ENCODE data around the gene FOXF1. TPM values are rescaled to one million over a fixed set of nuclear protein-coding genes. Genes with fewer than 3 reads are reported as not detected.

Gene FOXF1
- total and polyA plus RNA-seq, 2 of the 13 experiments (the other 11 are each of a cell fraction or from before 2014, with no cell fraction given): not detected

DNA sequence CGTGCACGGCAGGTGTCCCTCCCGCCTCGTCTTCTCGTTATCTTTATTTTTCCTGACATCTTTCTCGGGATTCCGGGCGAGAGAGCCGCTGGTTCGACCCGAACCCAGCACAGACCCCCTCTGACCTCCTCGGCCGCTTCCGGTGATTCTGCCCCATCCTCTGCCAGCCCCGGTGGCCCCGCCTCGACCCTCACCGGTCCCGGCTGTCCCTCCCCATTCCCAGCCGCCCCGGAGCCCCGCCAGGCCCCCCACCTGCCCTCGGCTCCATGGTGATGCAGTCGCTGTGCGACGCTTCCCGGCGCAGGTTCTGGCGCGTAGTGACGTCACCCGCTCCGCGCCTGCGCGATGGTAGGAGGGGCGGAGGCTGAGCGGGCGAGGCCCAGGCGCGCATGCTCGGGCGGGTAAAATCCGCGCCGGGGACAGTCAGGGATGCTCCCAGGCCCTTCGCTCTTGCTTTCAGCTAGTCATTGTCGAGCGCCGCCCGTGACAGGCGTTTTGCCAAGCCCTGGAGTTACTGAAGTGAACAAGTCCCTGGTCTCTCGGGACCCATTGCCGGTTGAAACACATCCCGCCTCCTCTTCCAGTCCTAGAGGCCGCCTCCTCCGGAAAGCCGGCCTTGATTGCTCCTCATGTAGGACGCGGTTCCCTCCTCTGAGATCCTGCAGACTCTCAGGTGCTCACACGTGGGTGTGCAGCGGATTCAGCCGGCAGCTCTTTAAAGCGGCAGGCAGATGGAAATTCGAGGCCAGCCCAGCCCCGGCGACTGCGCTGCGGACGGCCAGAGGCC lies 44.8 kb downstream of the FOXF1 start, which contains the start of gene MTHFSD (continued):
- 0 out of 2 replicates have a peak, but pooled peaks have one; percentile 29 for TF ChIP-seq ZBTB38 (CRISPR knock-in tag; IDR thresholded peaks at IDR 0.05)
- TF ChIP-seq, protein P1, sequence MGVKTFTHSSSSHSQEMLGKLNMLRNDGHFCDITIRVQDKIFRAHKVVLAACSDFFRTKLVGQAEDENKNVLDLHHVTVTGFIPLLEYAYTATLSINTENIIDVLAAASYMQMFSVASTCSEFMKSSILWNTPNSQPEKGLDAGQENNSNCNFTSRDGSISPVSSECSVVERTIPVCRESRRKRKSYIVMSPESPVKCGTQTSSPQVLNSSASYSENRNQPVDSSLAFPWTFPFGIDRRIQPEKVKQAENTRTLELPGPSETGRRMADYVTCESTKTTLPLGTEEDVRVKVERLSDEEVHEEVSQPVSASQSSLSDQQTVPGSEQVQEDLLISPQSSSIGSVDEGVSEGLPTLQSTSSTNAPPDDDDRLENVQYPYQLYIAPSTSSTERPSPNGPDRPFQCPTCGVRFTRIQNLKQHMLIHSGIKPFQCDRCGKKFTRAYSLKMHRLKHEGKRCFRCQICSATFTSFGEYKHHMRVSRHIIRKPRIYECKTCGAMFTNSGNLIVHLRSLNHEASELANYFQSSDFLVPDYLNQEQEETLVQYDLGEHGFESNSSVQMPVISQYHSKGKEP (CRISPR knock-in tag; IDR thresholded peaks at IDR 0.05): 0 out of 2 replicates have a peak, but pooled peaks have one; percentile 11
- no peak for TF ChIP-seq ZNF543 (CRISPR knock-in tag; IDR thresholded peaks at IDR 0.05)
- TF ChIP-seq, protein P2, sequence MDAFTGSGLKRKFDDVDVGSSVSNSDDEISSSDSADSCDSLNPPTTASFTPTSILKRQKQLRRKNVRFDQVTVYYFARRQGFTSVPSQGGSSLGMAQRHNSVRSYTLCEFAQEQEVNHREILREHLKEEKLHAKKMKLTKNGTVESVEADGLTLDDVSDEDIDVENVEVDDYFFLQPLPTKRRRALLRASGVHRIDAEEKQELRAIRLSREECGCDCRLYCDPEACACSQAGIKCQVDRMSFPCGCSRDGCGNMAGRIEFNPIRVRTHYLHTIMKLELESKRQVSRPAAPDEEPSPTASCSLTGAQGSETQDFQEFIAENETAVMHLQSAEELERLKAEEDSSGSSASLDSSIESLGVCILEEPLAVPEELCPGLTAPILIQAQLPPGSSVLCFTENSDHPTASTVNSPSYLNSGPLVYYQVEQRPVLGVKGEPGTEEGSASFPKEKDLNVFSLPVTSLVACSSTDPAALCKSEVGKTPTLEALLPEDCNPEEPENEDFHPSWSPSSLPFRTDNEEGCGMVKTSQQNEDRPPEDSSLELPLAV (CRISPR knock-in tag; conservative IDR thresholded peaks at IDR 0.05; ENCODE audit: low read depth): 0 out of 2 replicates have a peak, but pooled peaks have one; percentile 47
- peak; percentile 77 for TF ChIP-seq ZNF30 (CRISPR knock-in tag; IDR thresholded peaks at IDR 0.05)
- TF ChIP-seq RFX5 (IDR thresholded peaks at IDR 0.05; ENCODE audit: low read depth, low read length): peak; percentile 80
- TF ChIP-seq PITX1 (CRISPR knock-in tag; IDR thresholded peaks at IDR 0.05): peak; percentile 28; the same call in 1 of the 2 replicates
- peak; percentile 62; the same call in 1 of the 2 replicates for TF ChIP-seq SMAD3 (CRISPR knock-in tag; IDR thresholded peaks at IDR 0.05)
- TF ChIP-seq ZNF562 (CRISPR knock-in tag; IDR thresholded peaks at IDR 0.05; ENCODE audit: borderline replicate concordance): no peak
- peak; percentile 97 for TF ChIP-seq ZMYM4 (CRISPR knock-in tag; IDR thresholded peaks at IDR 0.05)
- TF ChIP-seq GTF2F1 (IDR thresholded peaks at IDR 0.05; ENCODE audit: low read length): no peak
- TF ChIP-seq, protein P3, sequence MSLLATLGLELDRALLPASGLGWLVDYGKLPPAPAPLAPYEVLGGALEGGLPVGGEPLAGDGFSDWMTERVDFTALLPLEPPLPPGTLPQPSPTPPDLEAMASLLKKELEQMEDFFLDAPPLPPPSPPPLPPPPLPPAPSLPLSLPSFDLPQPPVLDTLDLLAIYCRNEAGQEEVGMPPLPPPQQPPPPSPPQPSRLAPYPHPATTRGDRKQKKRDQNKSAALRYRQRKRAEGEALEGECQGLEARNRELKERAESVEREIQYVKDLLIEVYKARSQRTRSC (CRISPR knock-in tag; IDR thresholded peaks at IDR 0.05; ENCODE audit: low read depth): 0 out of 2 replicates have a peak, but pooled peaks have one; percentile 79
- no peak for TF ChIP-seq ZSCAN30 (CRISPR knock-in tag; IDR thresholded peaks at IDR 0.05)
- peak; percentile 80; the same call in 1 of the 2 replicates for TF ChIP-seq YEATS4 (CRISPR knock-in tag; IDR thresholded peaks at IDR 0.05; ENCODE audit: borderline replicate concordance)
- no peak for TF ChIP-seq ZNF607 (CRISPR knock-in tag; IDR thresholded peaks at IDR 0.05; ENCODE audit: borderline replicate concordance)
- TF ChIP-seq, protein P4, sequence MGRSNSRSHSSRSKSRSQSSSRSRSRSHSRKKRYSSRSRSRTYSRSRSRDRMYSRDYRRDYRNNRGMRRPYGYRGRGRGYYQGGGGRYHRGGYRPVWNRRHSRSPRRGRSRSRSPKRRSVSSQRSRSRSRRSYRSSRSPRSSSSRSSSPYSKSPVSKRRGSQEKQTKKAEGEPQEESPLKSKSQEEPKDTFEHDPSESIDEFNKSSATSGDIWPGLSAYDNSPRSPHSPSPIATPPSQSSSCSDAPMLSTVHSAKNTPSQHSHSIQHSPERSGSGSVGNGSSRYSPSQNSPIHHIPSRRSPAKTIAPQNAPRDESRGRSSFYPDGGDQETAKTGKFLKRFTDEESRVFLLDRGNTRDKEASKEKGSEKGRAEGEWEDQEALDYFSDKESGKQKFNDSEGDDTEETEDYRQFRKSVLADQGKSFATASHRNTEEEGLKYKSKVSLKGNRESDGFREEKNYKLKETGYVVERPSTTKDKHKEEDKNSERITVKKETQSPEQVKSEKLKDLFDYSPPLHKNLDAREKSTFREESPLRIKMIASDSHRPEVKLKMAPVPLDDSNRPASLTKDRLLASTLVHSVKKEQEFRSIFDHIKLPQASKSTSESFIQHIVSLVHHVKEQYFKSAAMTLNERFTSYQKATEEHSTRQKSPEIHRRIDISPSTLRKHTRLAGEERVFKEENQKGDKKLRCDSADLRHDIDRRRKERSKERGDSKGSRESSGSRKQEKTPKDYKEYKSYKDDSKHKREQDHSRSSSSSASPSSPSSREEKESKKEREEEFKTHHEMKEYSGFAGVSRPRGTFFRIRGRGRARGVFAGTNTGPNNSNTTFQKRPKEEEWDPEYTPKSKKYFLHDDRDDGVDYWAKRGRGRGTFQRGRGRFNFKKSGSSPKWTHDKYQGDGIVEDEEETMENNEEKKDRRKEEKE (IDR thresholded peaks at IDR 0.05): no peak
- no peak for TF ChIP-seq ATM (IDR thresholded peaks at IDR 0.05; ENCODE audit: borderline replicate concordance)
- TF ChIP-seq ZNF781 (CRISPR knock-in tag; IDR thresholded peaks at IDR 0.05; ENCODE audit: borderline replicate concordance, not compliant biosample characterization): peak; percentile 67
- no peak for TF ChIP-seq MTA3 (CRISPR knock-in tag; IDR thresholded peaks at IDR 0.05)
- 0 out of 2 replicates have a peak, but pooled peaks have one; percentile 53 for TF ChIP-seq ZKSCAN1 (IDR thresholded peaks at IDR 0.05; ENCODE audit: low read length)

All from HepG2 (cell line).